Loucy (cell line): ENCODE measurements around the gene IL21R.

Source experiments
- CTCF ChIP-seq: fragments of 200-600 bp; sonication (generic); conservative IDR thresholded peaks from 2 replicates; pipeline ENCODE4 v1.5.1; 2014; ENCODE audit warnings: mild to moderate bottlenecking, antibody characterized with exemption, low read length
- EZH2phosphoT487 ChIP-seq: fragments of 200-600 bp; IDR thresholded peaks from 2 replicates; pipeline ENCODE4 v1.6.1; 2018; ENCODE audit warnings: antibody characterized with exemption, mild to moderate bottlenecking, moderate library complexity, borderline replicate concordance

- no peak for TF ChIP-seq CTCF
- TF ChIP-seq EZH2phosphoT487, result no peak
These were observed 6.1 kb downstream of the IL21R start for GRCh38 chr16:27408012-27408601.
